AG04449 (cell line): Measurements from ENCODE around the gene NAA10.

Experiments used
- CTCF ChIA-PET: fragments of 350-600 bp; formaldehyde crosslinking; extraction: SDS; loops from one replicate; lab custom pipeline; 2021; ENCODE audit warnings: antibody characterized with exemption; lab: Yijun Ruan, JAX
- POLR2A ChIA-PET: fragments of 400-600, 350-600 bp; formaldehyde crosslinking; extraction: SDS; loops from one replicate; lab custom pipeline; 2020; ENCODE audit warnings: antibody characterized with exemption, inconsistent platforms; lab: Yijun Ruan, JAX
- DNase-seq: peaks from one replicate; pipeline ENCODE4 v3.0.0-alpha.2; 2010; ENCODE audit warnings: low read depth, low spot score
- H3K4me3 ChIP-seq: 2 replicates; pipeline ENCODE4 v1.5.1; 2011; ENCODE audit warnings: low read depth, mild to moderate bottlenecking, control low read depth, low read length
- TF ChIP-seq, protein P1 (sequence below): IDR thresholded peaks from one replicate; pipeline ENCODE4 v1.5.1; 2011; ENCODE audit warnings: mild to moderate bottlenecking, moderate library complexity, low read length, control low read depth, inconsistent platforms; ENCODE audit not compliant: insufficient read depth; ENCODE audit errors: missing control alignments

Gene NAA10

DNA sequence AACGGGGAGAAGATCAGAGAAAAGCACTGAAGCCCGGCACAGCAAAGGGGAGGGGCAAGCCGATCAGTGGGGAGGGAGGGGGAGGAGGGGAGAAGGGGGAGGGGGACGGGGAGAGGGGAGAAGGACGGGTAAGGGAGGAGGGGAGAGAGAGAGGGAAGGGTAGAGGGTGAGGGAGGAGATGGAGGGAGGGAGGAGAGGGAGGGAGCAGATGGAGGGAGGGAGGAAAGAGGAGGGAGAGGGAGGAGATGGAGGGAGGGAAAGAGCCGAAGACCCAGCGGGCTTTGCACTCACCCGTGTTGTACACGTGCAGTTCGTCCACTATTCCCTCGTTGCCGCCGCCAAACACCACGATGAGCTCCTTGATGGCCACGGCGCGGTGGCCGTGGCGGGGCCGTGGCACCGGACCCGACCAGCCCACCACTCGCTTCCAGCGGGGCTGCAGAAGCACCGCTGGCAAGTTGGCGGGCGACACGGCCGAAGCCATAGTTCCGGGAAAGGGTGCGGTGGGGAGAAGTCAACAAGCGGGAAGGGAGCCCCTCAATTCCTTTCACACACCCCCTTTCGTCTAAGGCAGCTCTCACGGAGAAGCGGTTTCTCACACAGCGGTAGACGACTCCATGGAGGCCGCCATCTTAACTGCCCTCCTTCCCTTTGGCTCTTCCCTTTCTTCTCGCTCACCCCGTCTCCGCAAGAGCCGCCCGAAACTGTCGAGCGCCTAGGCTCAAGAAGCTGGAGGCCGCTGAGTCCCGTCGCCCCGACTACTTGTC is 35.7 kb upstream of the NAA10 start:
- CTCF ChIA-PET: interaction anchor here (1.1 to 2.4 kb wide), 4 partner anchors 18 to 77 kb away, joined by 3 to 7 read pairs (median 4); partner anchors contain the start of gene ARHGAP4
- peak; percentile 12 for DNase-seq
- TF ChIP-seq, protein P1, sequence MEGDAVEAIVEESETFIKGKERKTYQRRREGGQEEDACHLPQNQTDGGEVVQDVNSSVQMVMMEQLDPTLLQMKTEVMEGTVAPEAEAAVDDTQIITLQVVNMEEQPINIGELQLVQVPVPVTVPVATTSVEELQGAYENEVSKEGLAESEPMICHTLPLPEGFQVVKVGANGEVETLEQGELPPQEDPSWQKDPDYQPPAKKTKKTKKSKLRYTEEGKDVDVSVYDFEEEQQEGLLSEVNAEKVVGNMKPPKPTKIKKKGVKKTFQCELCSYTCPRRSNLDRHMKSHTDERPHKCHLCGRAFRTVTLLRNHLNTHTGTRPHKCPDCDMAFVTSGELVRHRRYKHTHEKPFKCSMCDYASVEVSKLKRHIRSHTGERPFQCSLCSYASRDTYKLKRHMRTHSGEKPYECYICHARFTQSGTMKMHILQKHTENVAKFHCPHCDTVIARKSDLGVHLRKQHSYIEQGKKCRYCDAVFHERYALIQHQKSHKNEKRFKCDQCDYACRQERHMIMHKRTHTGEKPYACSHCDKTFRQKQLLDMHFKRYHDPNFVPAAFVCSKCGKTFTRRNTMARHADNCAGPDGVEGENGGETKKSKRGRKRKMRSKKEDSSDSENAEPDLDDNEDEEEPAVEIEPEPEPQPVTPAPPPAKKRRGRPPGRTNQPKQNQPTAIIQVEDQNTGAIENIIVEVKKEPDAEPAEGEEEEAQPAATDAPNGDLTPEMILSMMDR: no peak
- POLR2A ChIA-PET: interaction anchor here (0.6 to 1.0 kb wide), 4 partner anchors 12 to 506 kb away, joined by 3 to 4 read pairs (median 3); no protein-coding TSS in a partner anchor
- H3K4me3 ChIP-seq: peak overlapping the region; percentile 83

GRCh38 chrX:153969904-153970356 is 35.1 kb upstream of the NAA10 start:
- CTCF ChIA-PET: interaction anchor here (1.3 to 9.0 kb wide), 4 partner anchors 19 to 207 kb away, joined by 3 to 99 read pairs (median 8); partner anchors contain the start of genes ARHGAP4 and PLXNB3
- H3K4me3 ChIP-seq: peak overlapping the region; percentile 83
- no peak for DNase-seq
- TF ChIP-seq, protein P1: no peak
- POLR2A ChIA-PET: interaction anchor here (0.6 to 0.8 kb wide), 2 partner anchors 42 to 507 kb away, joined by 3 to 4 read pairs; no protein-coding TSS in a partner anchor

GRCh38 chrX:153969125-153969903 is 34.5 kb upstream of the NAA10 start:
- POLR2A ChIA-PET: interaction anchor here (0.6 to 0.7 kb wide), 2 partner anchors 33 to 507 kb away, joined by 3 to 4 read pairs; no protein-coding TSS in a partner anchor

DNA sequence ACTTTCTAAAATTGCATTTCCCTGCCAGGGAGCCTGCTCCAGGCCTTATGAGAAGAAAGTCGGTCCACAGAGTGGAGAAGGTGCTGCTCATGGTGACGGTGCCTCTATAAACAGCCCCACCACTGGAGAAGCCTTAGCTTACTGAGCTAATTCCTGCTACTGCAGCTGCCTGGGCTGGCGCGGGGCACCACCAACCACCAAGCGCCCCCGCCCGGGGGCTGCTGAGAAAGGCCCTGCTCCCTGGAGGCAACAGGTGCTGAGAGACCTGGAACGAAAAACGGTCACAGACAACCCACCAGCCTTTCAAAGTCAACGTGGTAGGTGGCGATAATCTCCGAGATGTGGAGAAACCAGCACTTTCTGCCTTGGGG is 33.9 kb upstream of the NAA10 start:
- DNase-seq: no peak
- ChIA-PET POLR2A (interaction anchor here (0.7 to 0.8 kb wide), 2 partner anchors 33 to 402 kb away, joined by 3 read pairs; no protein-coding TSS in a partner anchor), CTCF (interaction anchor here (2.5 to 9.0 kb wide), 2 partner anchors 18 to 205 kb away, joined by 9 to 99 read pairs; partner anchors contain the start of gene PLXNB3)
- peak overlapping the region; percentile 83 for H3K4me3 ChIP-seq
- TF ChIP-seq, protein P1: no peak

More at GRCh38 chrX:153969125-153969903, 34.5 kb upstream of the NAA10 start:
- TF ChIP-seq, protein P1: no peak
- CTCF ChIA-PET: interaction anchor here (2.4 to 9.0 kb wide), 3 partner anchors 18 to 206 kb away, joined by 7 to 99 read pairs (median 9); partner anchors contain the start of genes ARHGAP4 and PLXNB3
- H3K4me3 ChIP-seq: peak overlapping the region; percentile 83
- DNase-seq: no peak

DNA sequence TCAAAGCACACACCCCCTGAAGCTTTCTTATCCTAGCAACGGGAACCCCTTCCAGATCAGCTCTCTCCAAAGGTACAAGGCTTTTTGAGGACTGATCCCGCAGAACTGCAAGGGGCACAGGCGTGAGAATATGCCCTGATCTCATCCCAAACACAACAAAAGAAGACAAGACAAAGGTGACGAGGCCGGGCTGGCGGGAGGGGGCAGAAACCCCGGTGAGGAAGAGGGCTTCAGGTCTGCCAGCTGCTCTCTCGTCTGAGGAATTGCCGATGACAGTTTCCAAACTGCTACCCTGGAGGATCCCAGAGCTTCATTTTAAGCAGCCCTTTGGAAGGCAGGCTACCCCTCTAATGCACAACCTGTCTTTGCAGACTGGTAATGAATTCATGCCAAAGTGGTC is 33.4 kb upstream of the NAA10 start:
- ChIA-PET POLR2A (interaction anchor here (0.8 to 0.9 kb wide), 2 partner anchors 22 to 403 kb away, joined by 3 read pairs; no protein-coding TSS in a partner anchor), CTCF (interaction anchor here (2.5 to 9.0 kb wide), 2 partner anchors 17 to 205 kb away, joined by 9 to 99 read pairs; partner anchors contain the start of gene PLXNB3)
- peak overlapping the region; percentile 83 for H3K4me3 ChIP-seq
- TF ChIP-seq, protein P1: no peak
- DNase-seq: no peak
